HEK293T (cell line): Measurements from ENCODE around the gene P3R3URF.
"Not testable (repeated sequence)": the region's sequence is repeated elsewhere in the genome, so short reads cannot be mapped to it uniquely, and the experiment has no call there.

ENCODE experiments used
- CTBP1 ChIP-seq: fragments of 450-650 bp; IDR thresholded peaks from 2 replicates; pipeline ENCODE4 v1.6.1; 2016; ENCODE audit warnings: borderline replicate concordance
- ELF4 ChIP-seq: fragments of 450-650 bp; IDR thresholded peaks from 2 replicates; pipeline ENCODE4 v1.6.1; 2017; ENCODE audit warnings: antibody characterized with exemption
- FOXA1 ChIP-seq: fragments of 450-650 bp; IDR thresholded peaks from 2 replicates; pipeline ENCODE4 v1.6.1; 2016; ENCODE audit warnings: mild to moderate bottlenecking
- FOXK2 ChIP-seq: fragments of 450-650 bp; IDR thresholded peaks from 2 replicates; pipeline ENCODE4 v1.6.1; 2016; ENCODE audit warnings: mild to moderate bottlenecking
- FOXM1 ChIP-seq: fragments of 450-650 bp; IDR thresholded peaks from 2 replicates; pipeline ENCODE4 v1.6.1; 2017; ENCODE audit warnings: mild to moderate bottlenecking, borderline replicate concordance
- HDGF ChIP-seq: fragments of 450-650 bp; IDR thresholded peaks from 2 replicates; pipeline ENCODE4 v1.6.1; 2017; ENCODE audit warnings: antibody characterized with exemption, borderline replicate concordance
- NFRKB ChIP-seq: fragments of 450-650 bp; IDR thresholded peaks from 2 replicates; pipeline ENCODE4 v1.6.1; 2016; ENCODE audit warnings: mild to moderate bottlenecking, moderate library complexity
- SP1 ChIP-seq: fragments of 450-650 bp; IDR thresholded peaks from 2 replicates; pipeline ENCODE4 v1.6.1; 2017
- SUZ12 ChIP-seq: fragments of 450-650 bp; IDR thresholded peaks from 2 replicates; pipeline ENCODE4 v1.6.1; 2016; ENCODE audit warnings: mild to moderate bottlenecking
- TARDBP ChIP-seq: fragments of 450-650 bp; IDR thresholded peaks from 2 replicates; pipeline ENCODE4 v1.6.1; 2016
- ZNF384 ChIP-seq: fragments of 450-650 bp; IDR thresholded peaks from 2 replicates; pipeline ENCODE4 v1.6.1; 2016

GRCh38 chr1:46223055-46223454, 46.8 kb upstream of the P3R3URF start:
- TF ChIP-seq FOXA1, NFRKB, FOXM1, ELF4, SP1, CTBP1, ZNF384, TARDBP, HDGF, SUZ12, FOXK2: not testable (repeated sequence)
